Thoracic aorta (tissue), 2 donors: Measurements from ENCODE around the gene ZBTB45. TPM values are rescaled to one million over a fixed set of nuclear protein-coding genes. Genes with fewer than 3 reads are reported as not detected.
A peak's percentile ranks its signal among the peaks of the same experiment; 100 is the strongest.

Source experiments
- ATAC-seq: fragments of 150-250 bp; one replicate; pipeline ENCODE4 v1.8.0; 2017; ENCODE audit warnings: low read depth; ENCODE audit not compliant: insufficient number of reproducible peaks, low FRiP score
- DNase-seq: peaks from one replicate; pipeline ENCODE4 v3.0.0-alpha.2; 2020; ENCODE audit warnings: low spot score
- H3K27ac ChIP-seq, 2 donors: fragments of 200-600 bp; sonication (generic); 1 replicate in 1 of 2; 2 replicates in 1 of 2; pipeline ENCODE4 v1.5.1; 2016; ENCODE audit warnings: mild to moderate bottlenecking in 2 of 2, moderate library complexity in 2 of 2
- H3K27me3 ChIP-seq: fragments of 200-600 bp; sonication (generic); replicated peaks from 2 replicates; pipeline ENCODE4 v1.6.0; 2016; ENCODE audit warnings: mild to moderate bottlenecking; ENCODE audit not compliant: insufficient read depth
- H3K36me3 ChIP-seq: fragments of 200-600 bp; sonication (generic); one replicate; pipeline ENCODE4 v1.5.1; 2016
- H3K4me1 ChIP-seq, 2 donors: fragments of 200-600 bp; sonication (generic); 1 replicate in 1 of 2; 2 replicates in 1 of 2; pipeline versions ENCODE4 v1.5.1 to v1.6.0; 2016; ENCODE audit warnings: low read depth in 2 of 2, mild to moderate bottlenecking in 1 of 2; ENCODE audit not compliant: control insufficient read depth in 1 of 2
- H3K4me3 ChIP-seq: fragments of 200-600 bp; sonication (generic); 2 replicates; pipeline ENCODE4 v1.5.1; 2016; ENCODE audit warnings: mild to moderate bottlenecking
- H3K9me3 ChIP-seq: fragments of 200-600 bp; sonication (generic); 2 replicates; pipeline ENCODE4 v1.5.1; 2016
- CTCF ChIP-seq: fragments of 200-600 bp; sonication (generic); IDR thresholded peaks from one replicate; pipeline ENCODE4 v1.5.1; 2019; ENCODE audit warnings: antibody characterized with exemption
- total RNA-seq, 2 donors: library from RNA; depleted of rRNA; stranded (reverse); fragments of >200 nt; gene quantifications; one replicate each; pipeline versions ENCODE4 v1.1.0 to v1.2.3, GENCODE V29; 2016

The ZBTB45 gene
- total RNA-seq, 2 donors from 2014 or later = 10.4 to 10.9 TPM

- H3K27ac ChIP-seq = peak overlapping the region; percentile 94 to 98
- H3K4me3 ChIP-seq = peak overlapping the region; percentile 97
- peaks cover 13 to 37% of the 10 kb centered on the region in 2 donors for H3K4me1 ChIP-seq
- DNase-seq (no peak), ATAC-seq (no peak)
- H3K27me3 ChIP-seq = no peaks in the 10 kb centered on the region
- peaks cover 21% of the 10 kb centered on the region for H3K36me3 ChIP-seq
- TF ChIP-seq CTCF = no peak
- no peaks in the 10 kb centered on the region for H3K9me3 ChIP-seq
Measured at GRCh38 chr19:58518256-58519086, 1.1 kb downstream of the ZBTB45 start.

GRCh38 chr19:58516964-58517833, 2.4 kb downstream of the ZBTB45 start:
- Histone ChIP-seq H3K27me3 (no peaks in the 10 kb centered on the region), H3K4me3 (no peak overlapping the region), H3K9me3 (no peaks in the 10 kb centered on the region), H3K4me1 (peaks cover 13 to 38% of the 10 kb centered on the region in 2 donors), H3K36me3 (peaks cover 21% of the 10 kb centered on the region), H3K27ac (no peak overlapping the region)
- TF ChIP-seq CTCF = no peak
- DNase-seq (no peak), ATAC-seq (no peak)

GRCh38 chr19:58516246-58516836, 3.3 kb downstream of the ZBTB45 start:
- DNase-seq = no peak
- Histone ChIP-seq H3K27ac (no peak overlapping the region), H3K4me3 (no peak overlapping the region), H3K9me3 (no peaks in the 10 kb centered on the region), H3K4me1 (peaks cover 13 to 38% of the 10 kb centered on the region in 2 donors), H3K27me3 (no peaks in the 10 kb centered on the region), H3K36me3 (peaks cover 21% of the 10 kb centered on the region)
- no peak for ATAC-seq
- no peak for TF ChIP-seq CTCF

- Histone ChIP-seq H3K36me3 (peaks cover 21% of the 10 kb centered on the region), H3K27me3 (no peaks in the 10 kb centered on the region), H3K4me3 (no peak overlapping the region), H3K4me1 (peaks cover 13 to 33% of the 10 kb centered on the region in 2 donors), H3K9me3 (no peaks in the 10 kb centered on the region), H3K27ac (no peak overlapping the region)
- TF ChIP-seq CTCF = no peak
- ATAC-seq (no peak), DNase-seq (no peak)
Measured at GRCh38 chr19:58515259-58515658, 4.4 kb downstream of the ZBTB45 start.
